CD4-positive, alpha-beta memory T cell (primary cell): ENCODE results near the gene ELP6. TPM values are rescaled to one million over a fixed set of nuclear protein-coding genes. Genes with fewer than 3 reads are reported as not detected.

Source experiments
- CTCF ChIA-PET: fragments of 350-600 bp; sonication (Branson Sonifier 250); formaldehyde crosslinking; loops from one replicate; lab custom pipeline; 2021; ENCODE audit warnings: inconsistent platforms; ENCODE audit not compliant: partially characterized antibody; lab: Charles Lee
- POLR2A ChIA-PET: fragments of 350-600 bp; sonication (Branson Sonifier 250); formaldehyde crosslinking; loops from one replicate; lab custom pipeline; 2021; ENCODE audit not compliant: partially characterized antibody; lab: Charles Lee
- DNase-seq, 5 donors: peaks; one replicate each; pipeline versions ENCODE4 v3.0.0 to v3.0.0-alpha.2; 2020 to 2022; ENCODE audit warnings: mixed read lengths in 1 of 5
- H3K27ac ChIP-seq: one replicate; pipeline ENCODE4 v1.7.0; 2013; ENCODE audit warnings: low read depth, low read length
- H3K27me3 ChIP-seq: 2 replicates; pipeline ENCODE4 v1.7.0; 2013; ENCODE audit warnings: mild to moderate bottlenecking, low read length, moderate library complexity; ENCODE audit not compliant: insufficient read depth
- H3K36me3 ChIP-seq: 2 replicates; pipeline ENCODE4 v1.7.0; 2013; ENCODE audit warnings: mild to moderate bottlenecking, low read length, moderate library complexity; ENCODE audit not compliant: insufficient read depth
- H3K4me1 ChIP-seq: 2 replicates; pipeline ENCODE4 v1.7.0; 2013; ENCODE audit warnings: mild to moderate bottlenecking, low read length, moderate library complexity; ENCODE audit not compliant: insufficient read depth
- H3K4me3 ChIP-seq, 2 donors: one replicate each; pipeline ENCODE4 v1.7.0; 2013; ENCODE audit warnings: low read length in 2 of 2, mild to moderate bottlenecking in 1 of 2
- H3K9me3 ChIP-seq, 2 donors: one replicate each; pipeline ENCODE4 v1.7.0; 2013; ENCODE audit warnings: low read length in 2 of 2, control low read depth in 1 of 2; ENCODE audit not compliant: control insufficient read depth in 1 of 2
- H3K27ac Mint-ChIP-seq, 7 donors: one replicate each; pipeline ENCODE4 v1.8.0; 2020 to 2021; ENCODE audit warnings: mixed read lengths in 7 of 7, mild to moderate bottlenecking in 6 of 7, inconsistent platforms in 3 of 7, moderate library complexity in 3 of 7
- H3K27me3 Mint-ChIP-seq, 2 donors: one replicate each; pipeline ENCODE4 v1.8.0; 2020 to 2021; ENCODE audit warnings: mixed read lengths in 2 of 2
- H3K36me3 Mint-ChIP-seq, 2 donors: one replicate each; pipeline ENCODE4 v1.8.0; 2020 to 2021; ENCODE audit warnings: mixed read lengths in 2 of 2, inconsistent platforms in 1 of 2, mild to moderate bottlenecking in 1 of 2
- H3K4me1 Mint-ChIP-seq, 4 donors: one replicate each; pipeline ENCODE4 v1.8.0; 2020 to 2021; ENCODE audit warnings: mixed read lengths in 4 of 4, mild to moderate bottlenecking in 1 of 4
- H3K4me3 Mint-ChIP-seq, 8 donors: one replicate each; pipeline ENCODE4 v1.8.0; 2020 to 2021; ENCODE audit warnings: mixed read lengths in 8 of 8, mild to moderate bottlenecking in 7 of 8, moderate library complexity in 6 of 8, inconsistent platforms in 3 of 8
- H3K9me3 Mint-ChIP-seq, 8 donors: one replicate each; pipeline ENCODE4 v1.8.0; 2020 to 2021; ENCODE audit warnings: mixed read lengths in 8 of 8, mild to moderate bottlenecking in 5 of 8, inconsistent platforms in 3 of 8, moderate library complexity in 1 of 8
- intact Hi-C: fragments of 100-400 bp; cut with micrococcal nuclease; formaldehyde crosslinking; loops from one replicate; pipeline ENCODE4 v1.15.1; 2023
- polyA plus RNA-seq, 2 donors: library from polyadenylated mRNA; unstranded; fragments of 300-500 nt; fragmentation: Illumina TruSeq; gene quantifications; one replicate each; pipeline ENCODE4 v1.2.3, GENCODE V29; 2021
- total RNA-seq, 2 experiments: library from RNA; stranded (reverse); gene quantifications; one replicate each; pipeline ENCODE4 v1.2.3, GENCODE V29; 2021

The ELP6 gene
- total and polyA plus RNA-seq, 4 experiments from 2014 or later = 24.8 to 45.7 (median 32.8) TPM

GRCh38 chr3:47478022-47478421, 35.5 kb downstream of the ELP6 start:
- peak overlapping the region in 1 of 8 donors; percentile 36 for H3K4me3 Mint-ChIP-seq
- no peaks in the 10 kb centered on the region for H3K9me3 Mint-ChIP-seq
- H3K27me3 Mint-ChIP-seq = no peaks in the 10 kb centered on the region
- H3K4me3 ChIP-seq = no peak overlapping the region
- peak overlapping the region in 4 of 7 donors; percentile 10 to 75 (median 60) for H3K27ac Mint-ChIP-seq
- H3K36me3 Mint-ChIP-seq = peaks cover 0 to 8% of the 10 kb centered on the region in 2 donors
- H3K4me1 Mint-ChIP-seq = peaks cover 18 to 39% (median 28%) of the 10 kb centered on the region in 4 donors
- H3K36me3 ChIP-seq = no peaks in the 10 kb centered on the region
- ChIA-PET CTCF (interaction anchor here (0.7 to 4.9 kb wide), 3 partner anchors 11 to 59 kb away, joined by 3 to 69 read pairs (median 3); no protein-coding TSS in a partner anchor), POLR2A (interaction anchor here (1.5 kb wide), 1 partner anchor 35 kb away, joined by 5 read pairs; the partner anchor contains the start of gene ELP6)
- no peaks in the 10 kb centered on the region for H3K27me3 ChIP-seq
- peaks cover 25% of the 10 kb centered on the region for H3K4me1 ChIP-seq
- no peaks in the 10 kb centered on the region for H3K9me3 ChIP-seq
- intact Hi-C loops = no loop called here
- DNase-seq = no peak
- no peak overlapping the region for H3K27ac ChIP-seq

DNA sequence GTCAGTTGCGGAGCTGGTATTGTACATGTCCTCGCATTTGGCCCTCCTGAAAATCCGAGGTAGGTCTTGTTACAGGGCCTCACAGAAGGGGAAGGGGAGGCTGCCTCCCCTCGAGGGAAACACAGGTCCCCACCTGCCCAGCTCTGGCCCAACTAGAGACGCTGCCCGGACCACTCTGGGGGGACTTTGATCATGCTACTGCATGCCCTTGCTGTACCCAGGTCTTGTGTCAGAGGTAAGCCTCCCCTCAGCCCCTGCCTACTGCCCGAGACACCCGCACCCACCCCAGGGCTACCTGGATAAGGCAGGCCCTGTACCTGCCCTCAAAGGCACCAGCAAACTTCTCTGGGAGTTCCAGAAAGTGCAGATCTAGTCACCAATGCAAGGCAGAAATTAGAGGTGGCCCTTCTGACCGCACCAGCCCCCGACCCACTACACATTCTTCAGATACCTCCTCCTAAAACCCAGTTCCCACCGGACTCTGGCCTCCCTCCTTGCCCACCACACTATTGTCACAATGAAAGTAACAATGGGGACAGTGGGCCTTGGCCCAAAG, 36.8 kb downstream of the ELP6 start:
- Mint-ChIP-seq H3K27ac (peak overlapping the region in 5 of 7 donors; percentile 67 to 91 (median 76)), H3K4me1 (peaks cover 21 to 45% (median 33%) of the 10 kb centered on the region in 4 donors), H3K36me3 (peaks cover 0 to 8% of the 10 kb centered on the region in 2 donors), H3K9me3 (no peaks in the 10 kb centered on the region), H3K27me3 (no peaks in the 10 kb centered on the region), H3K4me3 (peak overlapping the region in 7 of 8 donors; percentile 84 to 97 (median 87))
- no peak for DNase-seq
- Histone ChIP-seq H3K27ac (peak overlapping the region; percentile 72), H3K4me3 (peak overlapping the region; percentile 27 to 61), H3K9me3 (no peaks in the 10 kb centered on the region), H3K36me3 (no peaks in the 10 kb centered on the region), H3K27me3 (no peaks in the 10 kb centered on the region), H3K4me1 (peaks cover 26% of the 10 kb centered on the region)
- CTCF ChIA-PET = interaction anchor here (0.7 to 4.9 kb wide), 16 partner anchors 10 to 312 kb away, joined by 3 to 69 read pairs (median 4); partner anchors contain the start of genes ELP6 and PTPN23
- POLR2A ChIA-PET = interaction anchor here (0.7 to 2.4 kb wide), 6 partner anchors 12 to 325 kb away, joined by 3 to 27 read pairs (median 7); partner anchors contain the start of genes ELP6 and SETD2
- intact Hi-C loops = loop anchor here (1.0 kb wide), 1 partner anchor 55 kb away; no protein-coding TSS in a partner anchor

GRCh38 chr3:47476330-47476626, 37.2 kb downstream of the ELP6 start:
- Histone ChIP-seq H3K27me3 (no peaks in the 10 kb centered on the region), H3K9me3 (no peaks in the 10 kb centered on the region), H3K4me1 (peaks cover 26% of the 10 kb centered on the region), H3K27ac (peak overlapping the region; percentile 72), H3K4me3 (peak overlapping the region; percentile 27 to 61), H3K36me3 (no peaks in the 10 kb centered on the region)
- Mint-ChIP-seq H3K4me1 (peaks cover 21 to 45% (median 34%) of the 10 kb centered on the region in 4 donors), H3K9me3 (no peaks in the 10 kb centered on the region), H3K27me3 (no peaks in the 10 kb centered on the region), H3K27ac (peak overlapping the region; percentile 69 to 92 (median 91)), H3K36me3 (peaks cover 0 to 8% of the 10 kb centered on the region in 2 donors), H3K4me3 (peak overlapping the region; percentile 84 to 97 (median 87))
- DNase-seq = no peak
- ChIA-PET POLR2A (interaction anchor here (0.7 to 2.4 kb wide), 5 partner anchors 12 to 326 kb away, joined by 3 to 27 read pairs (median 9); partner anchors contain the start of genes ELP6 and SETD2), CTCF (interaction anchor here (0.6 to 4.9 kb wide), 18 partner anchors 10 to 1270 kb away, joined by 3 to 69 read pairs (median 4); partner anchors contain the start of genes ELP6 and PTPN23)
- intact Hi-C loops = loop anchor here (1.0 kb wide), 1 partner anchor 55 kb away; no protein-coding TSS in a partner anchor

DNA sequence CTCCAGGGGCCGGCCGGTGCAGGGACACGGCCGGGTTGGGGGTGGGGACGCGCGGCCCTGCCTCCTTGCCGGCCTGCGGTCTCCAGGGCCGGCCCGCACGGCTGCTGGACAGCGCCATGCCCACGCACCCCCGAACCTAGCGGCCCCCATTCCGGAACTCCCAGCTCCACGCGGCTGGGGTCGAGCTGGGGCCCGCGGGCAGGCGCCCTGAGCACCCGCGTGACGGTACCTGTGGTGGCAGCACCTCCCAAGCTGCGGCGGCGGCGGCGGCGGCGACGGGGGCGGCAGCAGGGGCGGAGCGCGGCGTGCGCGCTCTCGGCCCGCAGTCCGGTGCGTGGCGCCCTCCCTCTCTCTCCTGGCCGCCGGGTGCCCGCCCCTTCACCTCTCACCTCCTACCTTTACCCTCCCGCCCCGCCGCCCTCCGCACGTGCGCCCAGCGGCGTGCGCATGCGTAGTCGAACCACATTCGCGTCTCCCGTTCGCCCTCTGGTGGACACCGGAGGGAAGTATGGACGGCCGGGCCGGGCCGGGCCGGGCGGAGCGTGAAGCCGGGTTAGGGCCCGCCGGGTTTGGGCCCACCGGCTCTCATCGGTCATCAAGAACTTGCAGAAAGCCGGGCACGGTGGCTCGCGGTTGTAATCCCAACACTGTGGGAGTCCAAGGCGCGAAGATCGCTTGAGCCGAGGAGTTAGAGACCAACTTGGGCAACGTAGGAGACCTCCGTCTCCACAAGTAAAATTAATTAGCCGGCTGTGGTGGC, 37.8 kb downstream of the ELP6 start, which contains the start of gene SCAP:
TSS of gene SCAP (minus strand) at position 372 of the 760 bp plus-strand sequence. CDS start 32,948 bp downstream, outside the sequence.
- POLR2A ChIA-PET = interaction anchor here (0.7 to 2.4 kb wide), 14 partner anchors 10 to 374 kb away, joined by 3 to 27 read pairs (median 4); partner anchors contain the start of genes ELP6, PTPN23, SETD2 and SMARCC1
- CTCF ChIA-PET = interaction anchor here (0.6 to 4.9 kb wide), 20 partner anchors 8 to 1271 kb away, joined by 3 to 69 read pairs (median 4); partner anchors contain the start of genes ELP6 and PTPN23
- peaks cover 26% of the 10 kb centered on the region for H3K4me1 ChIP-seq
- peak; percentile 94 to 95 (median 95) for DNase-seq
- H3K9me3 ChIP-seq = no peaks in the 10 kb centered on the region
- H3K27ac ChIP-seq = peak within 1 kb of the TSS; percentile 72
- peak within 1 kb of the TSS; percentile 43 to 61 for H3K4me3 ChIP-seq
- H3K27ac Mint-ChIP-seq = peak within 1 kb of the TSS; percentile 84 to 94 (median 93)
- H3K9me3 Mint-ChIP-seq = no peaks in the 10 kb centered on the region
- H3K4me3 Mint-ChIP-seq = peak within 1 kb of the TSS; percentile 84 to 97 (median 92)
- H3K27me3 Mint-ChIP-seq = no peaks in the 10 kb centered on the region
- H3K36me3 Mint-ChIP-seq = peaks cover 0 to 8% of the 10 kb centered on the region in 2 donors
- intact Hi-C loops = loop anchor here (1.0 to 2.0 kb wide), 5 partner anchors 38 to 771 kb away; partner anchors contain the start of genes ELP6 and SETD2
- no peaks in the 10 kb centered on the region for H3K27me3 ChIP-seq
- no peaks in the 10 kb centered on the region for H3K36me3 ChIP-seq
- H3K4me1 Mint-ChIP-seq = peaks cover 25 to 48% (median 36%) of the 10 kb centered on the region in 4 donors

GRCh38 chr3:47475029-47475569, 38.4 kb downstream of the ELP6 start:
- Mint-ChIP-seq H3K27me3 (no peaks in the 10 kb centered on the region), H3K27ac (peak overlapping the region; percentile 20 to 94 (median 93)), H3K9me3 (no peaks in the 10 kb centered on the region), H3K36me3 (peaks cover 0 to 11% of the 10 kb centered on the region in 2 donors), H3K4me1 (peaks cover 28 to 54% (median 39%) of the 10 kb centered on the region in 4 donors), H3K4me3 (peak overlapping the region; percentile 84 to 94 (median 92))
- Histone ChIP-seq H3K9me3 (no peaks in the 10 kb centered on the region), H3K27ac (peak overlapping the region; percentile 72), H3K36me3 (no peaks in the 10 kb centered on the region), H3K4me3 (peak overlapping the region; percentile 43 to 61), H3K27me3 (no peaks in the 10 kb centered on the region), H3K4me1 (peaks cover 26% of the 10 kb centered on the region)
- intact Hi-C loops = loop anchor here (1.0 to 2.0 kb wide), 4 partner anchors 38 to 770 kb away; partner anchors contain the start of genes ELP6 and SETD2
- CTCF ChIA-PET = interaction anchor here (0.6 to 4.9 kb wide), 4 partner anchors 9 to 310 kb away, joined by 3 to 69 read pairs (median 3); no protein-coding TSS in a partner anchor
- POLR2A ChIA-PET = interaction anchor here (0.7 to 2.4 kb wide), 12 partner anchors 9 to 375 kb away, joined by 3 to 27 read pairs (median 4); partner anchors contain the start of genes ELP6, PTPN23, SETD2 and SMARCC1
- DNase-seq = peak in 1 of 5 donors; percentile 60

GRCh38 chr3:47473391-47473790, 40.1 kb downstream of the ELP6 start:
- intact Hi-C loops = no loop called here
- CTCF ChIA-PET = no interaction called here
- peaks cover 33 to 60% (median 44%) of the 10 kb centered on the region in 4 donors for H3K4me1 Mint-ChIP-seq

More at GRCh38 chr3:47473391-47473790, 40.1 kb downstream of the ELP6 start:
- Mint-ChIP-seq H3K27me3 (no peaks in the 10 kb centered on the region), H3K9me3 (no peaks in the 10 kb centered on the region), H3K27ac (peak overlapping the region in 6 of 7 donors; percentile 8 to 84 (median 55)), H3K4me3 (peak overlapping the region in 7 of 8 donors; percentile 30 to 86 (median 74)), H3K36me3 (peaks cover 0 to 15% of the 10 kb centered on the region in 2 donors)
- POLR2A ChIA-PET = no interaction called here
- no peaks in the 10 kb centered on the region for H3K9me3 ChIP-seq
- no peak overlapping the region for H3K27ac ChIP-seq
- H3K4me1 ChIP-seq = peaks cover 26% of the 10 kb centered on the region
- H3K27me3 ChIP-seq = no peaks in the 10 kb centered on the region
- DNase-seq = no peak
- H3K36me3 ChIP-seq = no peaks in the 10 kb centered on the region
- H3K4me3 ChIP-seq = no peak overlapping the region
